Smooth muscle cell (in vitro differentiated cells): ENCODE data around the gene LSM14B. TPM values are rescaled to one million over a fixed set of nuclear protein-coding genes. Genes with fewer than 3 reads are reported as not detected.

ENCODE experiments used
- DNase-seq: peaks from one replicate; lab custom pipeline; 2025; ENCODE audit not compliant: unreplicated experiment; lab: John Stamatoyannopoulos, UW
- H2AFZ ChIP-seq: fragments of 200-600 bp; sonication (generic); 2 replicates; pipeline ENCODE4 v1.6.0; 2016; ENCODE audit warnings: antibody characterized with exemption, low read depth, mild to moderate bottlenecking
- H3F3A ChIP-seq: fragments of 200-600 bp; sonication (generic); 2 replicates; pipeline ENCODE4 v1.6.0; 2017; ENCODE audit warnings: antibody characterized with exemption, low read depth
- H3K27ac ChIP-seq: fragments of 200-600 bp; sonication (generic); 2 replicates; pipeline ENCODE4 v1.5.1; 2016; ENCODE audit warnings: low read depth, mild to moderate bottlenecking
- H3K27me3 ChIP-seq: fragments of 200-600 bp; sonication (generic); 2 replicates; pipeline ENCODE4 v1.6.1; 2016; ENCODE audit warnings: low read depth, mild to moderate bottlenecking
- H3K36me3 ChIP-seq: fragments of 200-600 bp; sonication (generic); 2 replicates; pipeline ENCODE4 v1.5.1; 2016; ENCODE audit warnings: low read depth
- H3K4me1 ChIP-seq: fragments of 200-600 bp; sonication (generic); 2 replicates; pipeline ENCODE4 v1.5.1; 2016; ENCODE audit warnings: low read depth
- H3K4me2 ChIP-seq: fragments of 200-600 bp; sonication (generic); 2 replicates; pipeline ENCODE4 v1.6.0; 2016; ENCODE audit warnings: mild to moderate bottlenecking
- H3K4me3 ChIP-seq: fragments of 200-600 bp; sonication (generic); 2 replicates; pipeline ENCODE4 v1.5.1; 2016; ENCODE audit warnings: mild to moderate bottlenecking
- H3K79me2 ChIP-seq: fragments of 200-600 bp; sonication (generic); 2 replicates; pipeline ENCODE4 v1.6.0; 2016; ENCODE audit warnings: low read depth, mild to moderate bottlenecking
- H3K9ac ChIP-seq: fragments of 200-600 bp; sonication (generic); 2 replicates; pipeline ENCODE4 v1.6.0; 2016; ENCODE audit warnings: low read depth
- H3K9me3 ChIP-seq: fragments of 200-600 bp; sonication (generic); replicated peaks from 2 replicates; pipeline ENCODE4 v1.5.1; 2016; ENCODE audit warnings: low read depth
- H4K20me1 ChIP-seq: fragments of 200-600 bp; sonication (generic); 2 replicates; pipeline ENCODE4 v1.6.0; 2016; ENCODE audit warnings: low read depth
- CTCF ChIP-seq: fragments of 200-600 bp; sonication (generic); IDR thresholded peaks from 2 replicates; pipeline ENCODE4 v1.5.1; 2017; ENCODE audit warnings: borderline replicate concordance, mild to moderate bottlenecking, antibody characterized with exemption; ENCODE audit not compliant: insufficient read depth, poor library complexity, severe bottlenecking
- WGBS: methylation state at CpG from one replicate; pipeline ENCODE4 v1.1.7; 2016; ENCODE audit warnings: low lambda C conversion rate; 5-methylcytosine and 5-hydroxymethylcytosine counted together
- polyA plus RNA-seq: library from polyadenylated mRNA; unstranded; fragments of >200 nt; fragmentation: Nextera tagmentation; extraction: Ambion mirVana; gene quantifications from 2 replicates; pipeline ENCODE4 v1.2.1, GENCODE V29; 2016
- total RNA-seq: library from RNA; depleted of rRNA; stranded (reverse); fragments of >200 nt; gene quantifications from 2 replicates; pipeline ENCODE4 v1.2.3, GENCODE V29; 2014

The LSM14B gene
- total and polyA plus RNA-seq, 2 experiments from 2014 or later = 5.6 to 21.5 TPM

GRCh38 chr20:62089393-62089792 lies 32.9 kb upstream of the LSM14B start:
- H3K4me1 ChIP-seq = no peaks in the 10 kb centered on the region
- no peak for DNase-seq
- WGBS = 73% methylated on average over 3 of the region's 3 CpGs
- no peak overlapping the region for H3K4me3 ChIP-seq
- no peaks in the 10 kb centered on the region for H3K36me3 ChIP-seq
- H3K4me2 ChIP-seq = no peak overlapping the region
- H3K27me3 ChIP-seq = no peaks in the 10 kb centered on the region
- H3F3A ChIP-seq = no peaks in the 10 kb centered on the region
- no peaks in the 10 kb centered on the region for H4K20me1 ChIP-seq
- H3K27ac ChIP-seq = peak overlapping the region; percentile 68
- no peak overlapping the region for H2AFZ ChIP-seq
- no peak for TF ChIP-seq CTCF
- peak overlapping the region; percentile 64 for H3K9ac ChIP-seq
- H3K9me3 ChIP-seq = no peaks in the 10 kb centered on the region
- no peaks in the 10 kb centered on the region for H3K79me2 ChIP-seq

GRCh38 chr20:62096421-62097380 lies 25.6 kb upstream of the LSM14B start:
- Histone ChIP-seq H4K20me1 (no peaks in the 10 kb centered on the region), H3K4me1 (no peaks in the 10 kb centered on the region), H3K9ac (no peak overlapping the region), H3K27me3 (no peaks in the 10 kb centered on the region), H2AFZ (no peak overlapping the region), H3K9me3 (no peaks in the 10 kb centered on the region), H3K4me3 (no peak overlapping the region), H3K27ac (no peak overlapping the region), H3K79me2 (no peaks in the 10 kb centered on the region), H3F3A (no peaks in the 10 kb centered on the region), H3K4me2 (no peak overlapping the region), H3K36me3 (no peaks in the 10 kb centered on the region)
- WGBS = 94% methylated on average over 29 of the region's 30 CpGs
- no peak for DNase-seq
- TF ChIP-seq CTCF = no peak

GRCh38 chr20:62097881-62098407 lies 24.3 kb upstream of the LSM14B start:
- Histone ChIP-seq H3K4me2 (no peak overlapping the region), H3K27ac (no peak overlapping the region), H3K36me3 (no peaks in the 10 kb centered on the region), H3K9me3 (no peaks in the 10 kb centered on the region), H3K9ac (no peak overlapping the region), H3K79me2 (no peaks in the 10 kb centered on the region), H3K27me3 (no peaks in the 10 kb centered on the region), H3K4me1 (no peaks in the 10 kb centered on the region), H4K20me1 (no peaks in the 10 kb centered on the region), H2AFZ (no peak overlapping the region), H3K4me3 (no peak overlapping the region), H3F3A (no peaks in the 10 kb centered on the region)
- DNase-seq = no peak
- WGBS = 89% methylated on average over 15 of the region's 16 CpGs
- TF ChIP-seq CTCF = no peak
